NCI-H146 (cell line): ENCODE measurements around the gene COL4A2.

Experiments
- DNase-seq: peaks from one replicate; lab custom pipeline; 2025; lab: John Stamatoyannopoulos, UW

COL4A2 gene

DNA sequence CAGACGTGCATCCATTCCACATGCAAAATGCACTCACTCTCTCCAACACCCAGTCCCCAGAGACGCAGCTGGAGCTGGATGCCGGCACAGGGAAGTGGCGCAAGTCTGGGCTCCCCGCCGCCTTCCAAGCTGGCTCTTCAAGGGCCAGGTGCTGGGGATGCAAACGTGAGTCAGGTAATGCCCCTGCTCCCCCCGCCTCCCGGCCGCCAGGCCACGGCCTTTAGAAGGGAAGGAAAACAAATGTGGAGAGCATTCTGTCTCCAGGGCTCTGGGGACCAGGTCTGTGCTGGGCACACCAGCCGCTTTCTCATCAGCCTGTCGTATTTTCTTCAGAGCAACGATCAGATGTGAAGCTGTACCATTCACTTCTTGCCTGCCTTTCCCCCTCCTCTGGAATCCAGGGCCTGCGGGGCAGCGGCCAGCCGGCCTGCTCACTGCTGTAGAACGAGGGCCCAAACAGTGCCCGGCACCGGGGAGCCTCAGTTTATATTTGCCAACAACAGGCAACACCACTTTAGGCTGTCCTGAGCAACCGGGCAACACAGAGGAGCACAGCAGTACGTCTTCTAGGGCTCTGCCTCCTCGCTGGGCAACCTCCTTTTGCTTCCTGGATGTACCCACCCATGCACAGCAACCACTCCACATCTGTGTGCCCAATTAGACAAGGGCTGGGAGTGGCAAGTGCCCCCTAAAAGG is 250.7 kb downstream of the COL4A2 start:
- DNase-seq, result no peak

DNA sequence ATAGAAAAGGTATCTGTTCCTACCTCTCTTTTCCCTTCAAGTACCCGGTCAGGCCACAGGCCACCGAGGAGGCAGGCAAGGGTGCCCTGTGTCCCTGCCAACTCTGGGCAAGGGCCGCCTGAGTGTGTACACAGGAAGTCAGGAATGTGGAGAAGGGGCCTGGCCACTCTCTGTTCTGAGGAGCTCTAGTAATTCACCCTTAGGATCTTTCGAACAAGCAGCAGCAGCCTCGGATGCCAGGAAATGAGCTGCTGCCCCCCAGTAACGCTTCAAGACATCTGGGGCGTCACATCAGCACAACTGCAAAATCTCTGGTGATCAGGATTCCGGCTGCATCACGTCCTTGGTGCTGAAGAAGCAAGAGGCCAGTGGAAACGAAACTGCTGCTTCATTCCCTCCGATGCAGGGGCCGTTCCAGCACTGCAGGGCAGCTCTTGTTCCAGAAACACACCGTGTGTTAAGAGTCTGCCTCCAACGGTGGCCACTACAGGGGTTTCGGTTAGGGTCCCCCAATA is 252.4 kb downstream of the COL4A2 start:
- no peak for DNase-seq

GRCh38 chr13:110559986-110560385 is 252.9 kb downstream of the COL4A2 start:
- DNase-seq, result no peak

GRCh38 chr13:110560601-110561343 is 253.7 kb downstream of the COL4A2 start:
- DNase-seq, result peak; percentile 75

DNA sequence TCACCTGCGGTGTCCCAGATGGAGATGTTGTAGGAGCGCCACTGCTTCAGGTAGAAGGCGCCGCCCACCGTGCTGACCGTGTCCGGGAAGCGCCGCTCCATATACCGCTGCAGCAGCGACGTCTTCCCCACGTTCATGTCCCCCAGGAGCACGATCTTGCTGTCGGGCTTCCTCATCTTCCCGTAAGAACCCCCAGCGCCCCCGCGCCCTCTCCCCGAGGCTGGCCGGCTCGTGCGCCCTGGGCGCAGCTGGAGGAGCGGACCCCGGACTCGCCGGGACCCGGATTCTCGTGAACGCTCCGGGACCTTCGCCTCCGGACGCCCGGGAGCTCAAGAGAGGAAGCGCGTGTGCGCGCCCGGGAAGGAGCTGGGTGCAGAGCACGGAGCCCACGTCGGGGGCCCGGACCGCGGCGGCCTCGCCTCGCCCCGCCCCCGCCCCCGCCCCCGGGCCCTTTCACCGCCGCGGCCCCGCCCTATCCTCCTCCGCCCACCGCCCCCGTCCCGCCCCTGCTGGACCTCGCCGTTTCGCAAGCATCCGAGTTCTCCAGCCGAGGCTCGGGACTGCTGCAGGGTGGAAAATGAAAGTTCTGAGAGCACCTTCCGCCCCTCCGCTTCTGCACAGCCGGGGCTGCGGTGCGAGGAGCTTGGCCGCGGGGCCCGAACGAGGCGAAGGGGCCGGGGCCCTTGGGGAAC is 254.4 kb downstream of the COL4A2 start, which contains the start of gene RAB20:
TSS of gene RAB20 (minus strand) at position 379 of the 692 bp plus-strand sequence. CDS start at position 176, 203 bp downstream.
- DNase-seq, result peak; percentile 84

- no peak for DNase-seq
Measured at GRCh38 chr13:110562036-110562597, 255.0 kb downstream of the COL4A2 start.
